Myocyte (in vitro differentiated cells): Measurements from ENCODE around the gene CHRM5. TPM values are rescaled to one million over a fixed set of nuclear protein-coding genes. Genes with fewer than 3 reads are reported as not detected.
"Not testable (repeated sequence)": the region's sequence is repeated elsewhere in the genome, so short reads cannot be mapped to it uniquely, and the experiment has no call there.

ENCODE experiments used
- DNase-seq: peaks from one replicate; pipeline ENCODE4 v3.0.0-alpha.2; 2012; ENCODE audit warnings: low read depth
- total RNA-seq: library from RNA; depleted of rRNA; stranded (reverse); fragments of >200 nt; gene quantifications from 2 replicates; pipeline ENCODE4 v1.2.3, GENCODE V29; 2014

CHRM5 gene
- total RNA-seq, 1 donor from 2014 or later = 0.05 TPM

DNA sequence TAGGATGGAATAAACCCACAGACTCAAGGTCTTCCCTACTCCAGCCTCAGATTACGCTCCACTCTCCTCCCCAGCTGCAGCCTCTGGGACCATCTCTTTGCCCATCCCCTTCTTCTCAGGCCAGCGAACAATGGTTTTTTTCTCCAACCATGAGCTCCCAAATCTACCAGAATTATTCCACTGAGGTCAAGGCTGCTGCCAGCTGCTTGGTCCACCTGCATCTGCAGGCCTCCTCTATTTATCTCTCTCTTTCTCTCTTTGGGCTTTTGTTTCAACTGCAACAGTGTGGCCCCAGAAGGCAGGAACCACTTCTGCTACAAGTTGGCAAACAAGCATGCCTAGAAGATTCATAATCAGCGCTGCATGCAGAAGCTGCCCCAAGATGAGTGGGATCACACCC lies 19.1 kb downstream of the CHRM5 start:
- no peak for DNase-seq

DNA sequence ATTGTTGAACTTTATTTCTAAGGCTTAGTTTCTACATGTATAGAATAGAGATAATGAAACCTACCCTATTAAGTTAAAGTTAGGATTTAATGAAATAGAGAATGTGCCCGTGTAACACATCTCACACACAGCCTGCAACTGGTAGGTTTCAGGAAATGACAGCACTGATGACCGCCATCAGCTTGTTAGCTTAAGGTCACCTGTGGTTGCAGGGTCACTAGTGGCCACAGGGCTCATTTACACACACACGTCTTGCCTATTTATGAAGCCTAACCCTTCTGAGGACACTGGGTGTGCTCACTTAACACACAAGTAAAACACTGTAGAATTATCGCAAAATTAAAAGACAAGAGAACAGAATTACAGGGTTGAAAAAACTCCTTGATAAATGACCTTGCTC lies 20.1 kb downstream of the CHRM5 start:
- DNase-seq = peak; percentile 41

DNA sequence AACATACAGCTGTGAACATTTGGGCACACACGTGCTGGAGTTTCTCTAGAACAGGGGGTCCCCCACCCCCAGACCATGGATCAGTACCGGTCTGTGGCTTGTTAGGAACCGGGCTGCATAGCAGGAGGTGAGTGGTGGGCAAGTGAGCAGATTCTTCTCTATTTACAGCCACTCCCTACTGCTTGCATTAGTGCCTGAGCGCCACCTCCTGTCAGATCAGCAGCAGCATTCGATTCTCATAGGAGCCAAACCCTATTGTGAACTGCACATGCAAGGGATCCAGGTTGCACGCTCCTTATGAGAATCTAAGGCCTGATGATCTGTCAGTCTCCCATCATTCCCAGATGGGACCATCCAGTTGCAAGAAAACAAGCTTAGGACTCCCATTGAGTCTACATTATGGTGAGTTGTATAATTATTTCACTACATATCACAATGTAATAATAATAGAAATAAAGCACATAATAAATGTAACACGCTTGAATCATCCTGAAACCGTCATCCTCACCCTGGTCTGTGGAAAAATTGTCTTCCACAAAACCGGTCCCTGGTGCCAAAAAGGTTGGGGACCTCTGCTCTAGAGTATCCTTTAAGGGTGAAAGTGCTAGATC lies 25.8 kb downstream of the CHRM5 start:
- peak; percentile 36 for DNase-seq

DNA sequence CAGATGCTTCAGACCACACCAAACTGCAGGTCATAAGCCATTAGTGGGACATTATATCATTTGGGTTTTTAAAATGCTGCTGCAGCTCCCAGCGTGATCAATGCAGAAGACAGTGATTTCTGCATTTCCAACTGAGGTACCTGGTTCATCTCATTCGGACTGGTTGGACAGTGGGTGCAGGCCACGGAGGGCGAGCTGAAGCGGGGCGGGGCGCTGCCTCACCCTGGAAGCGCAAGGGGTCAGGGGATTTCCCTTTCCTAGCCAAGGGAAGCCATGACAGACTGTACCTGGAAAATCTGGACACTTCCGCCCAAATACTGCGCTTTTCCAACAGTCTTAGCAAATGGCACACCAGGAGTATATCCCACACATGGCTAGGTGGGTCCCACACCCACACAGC lies 27.4 kb downstream of the CHRM5 start:
- not testable (repeated sequence) for DNase-seq

DNA sequence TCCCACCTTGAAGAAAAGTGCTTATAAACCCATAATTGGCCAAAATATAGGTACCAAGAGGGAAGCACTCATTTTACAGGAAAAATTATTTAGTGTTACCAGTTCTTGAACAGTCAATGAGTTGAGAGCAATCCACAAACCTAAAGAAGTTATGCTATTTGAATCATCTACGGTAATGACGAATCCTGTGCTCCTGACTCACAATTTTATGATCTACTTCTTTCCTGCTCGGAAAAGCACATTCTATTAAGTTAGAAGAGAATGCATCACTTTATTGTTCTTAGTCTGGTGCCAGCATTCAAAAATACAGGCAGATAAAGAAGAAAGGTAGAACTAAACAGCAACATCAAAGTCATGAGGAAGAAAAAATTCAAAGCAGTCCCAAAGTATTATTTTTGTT lies 33.2 kb downstream of the CHRM5 start:
- DNase-seq = no peak

DNA sequence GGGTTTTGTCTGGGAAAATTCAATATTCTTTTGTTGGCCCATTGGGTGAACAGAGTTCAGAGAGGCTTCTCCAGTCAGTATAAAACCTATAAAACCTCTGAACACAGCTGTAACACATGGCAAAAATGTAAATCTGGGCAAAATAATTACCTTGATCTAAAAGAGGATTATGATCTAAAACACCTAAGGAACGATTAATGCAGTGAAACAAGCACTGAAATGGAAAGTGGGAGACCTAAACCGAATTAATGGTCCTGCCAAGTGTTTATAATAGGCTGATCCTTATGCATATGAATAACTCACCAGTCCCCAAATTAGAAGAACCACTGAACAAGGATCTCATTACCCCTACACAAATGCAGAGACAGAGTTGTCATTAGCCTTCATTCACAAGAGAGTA lies 38.1 kb downstream of the CHRM5 start:
- DNase-seq = no peak

DNA sequence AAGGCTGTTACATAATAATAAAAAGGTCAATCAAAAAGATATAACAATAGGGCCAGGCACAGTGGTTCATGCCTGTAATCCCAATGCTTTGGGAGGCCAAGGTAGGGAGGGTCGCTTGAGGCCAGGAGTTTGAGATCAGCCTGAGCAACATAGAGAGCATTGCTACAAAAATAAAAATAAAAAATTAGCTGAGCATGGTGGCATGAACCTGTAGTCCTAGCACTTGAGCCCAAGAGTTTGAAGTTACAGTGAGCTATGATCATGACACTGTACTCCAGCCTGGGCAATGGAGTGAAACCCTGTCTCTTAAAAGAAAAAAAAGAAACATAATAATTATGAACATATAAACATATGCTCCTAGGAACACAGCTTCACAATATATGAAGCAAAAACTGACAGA lies 41.4 kb downstream of the CHRM5 start:
- DNase-seq = peak; percentile 60

DNA sequence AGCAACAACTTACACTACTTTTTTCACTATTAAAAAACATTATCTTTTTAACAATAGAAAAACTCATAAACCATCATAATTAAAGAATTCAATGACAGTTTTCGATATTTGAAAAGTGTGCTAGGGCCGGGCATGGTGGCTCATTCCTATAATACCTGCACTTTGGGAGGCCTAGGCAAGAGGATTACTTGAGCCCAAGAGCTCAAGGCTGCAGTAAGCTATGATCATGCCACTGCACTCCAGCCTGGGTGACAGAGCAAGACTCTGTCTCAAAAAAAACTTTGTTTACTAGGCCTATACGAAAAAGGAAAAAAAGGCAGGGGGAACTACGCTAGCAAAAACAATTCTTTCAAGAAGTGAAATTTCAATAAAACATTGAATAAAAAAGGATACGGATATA lies 42.6 kb downstream of the CHRM5 start:
- no peak for DNase-seq

DNA sequence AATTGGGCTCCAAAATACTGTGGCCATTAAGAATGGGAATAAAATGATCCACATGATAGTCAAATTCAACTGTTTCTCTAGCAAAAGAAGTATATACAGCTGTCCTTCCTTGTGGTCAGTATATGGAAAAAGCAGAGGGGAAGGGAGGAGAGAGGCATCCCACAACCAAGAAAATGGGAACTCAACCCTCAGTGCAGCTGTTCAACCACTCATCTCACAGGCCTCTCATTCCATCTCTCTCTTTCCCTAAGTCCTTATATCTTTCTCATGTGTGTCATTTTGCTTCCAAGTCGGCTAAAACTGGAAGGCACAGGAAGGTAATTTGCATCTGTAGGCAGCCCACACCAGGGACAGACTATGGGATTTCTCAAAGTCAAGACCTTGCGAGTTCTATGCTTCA lies 43.2 kb downstream of the CHRM5 start:
- peak; percentile 95 for DNase-seq

DNA sequence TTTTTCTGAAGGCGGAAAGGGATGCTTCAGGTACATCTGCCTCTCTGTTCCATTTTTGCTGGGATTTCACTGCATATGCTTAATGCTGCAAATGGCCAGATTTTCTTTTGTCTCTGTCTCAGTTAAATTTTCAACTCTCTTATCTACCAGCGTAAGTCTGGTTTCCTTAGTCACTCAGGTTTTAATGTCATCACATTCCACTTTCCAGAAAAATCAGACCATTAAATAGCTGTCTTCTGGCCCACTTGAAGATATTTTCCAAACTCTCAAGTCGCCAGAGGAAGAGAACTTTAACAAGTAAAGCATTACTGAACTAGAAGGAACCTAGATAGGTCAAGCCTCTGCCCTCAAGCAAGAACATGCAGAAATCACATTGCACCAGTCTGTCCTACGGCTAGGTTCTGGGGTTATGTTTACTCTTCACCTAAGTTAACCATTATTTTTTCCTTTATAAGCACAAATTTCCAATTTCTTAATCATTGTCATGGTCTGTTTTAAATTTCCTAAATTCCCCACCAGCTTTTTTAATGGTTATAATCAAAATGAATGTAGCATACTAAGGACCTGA lies 44.2 kb downstream of the CHRM5 start:
- DNase-seq = no peak

DNA sequence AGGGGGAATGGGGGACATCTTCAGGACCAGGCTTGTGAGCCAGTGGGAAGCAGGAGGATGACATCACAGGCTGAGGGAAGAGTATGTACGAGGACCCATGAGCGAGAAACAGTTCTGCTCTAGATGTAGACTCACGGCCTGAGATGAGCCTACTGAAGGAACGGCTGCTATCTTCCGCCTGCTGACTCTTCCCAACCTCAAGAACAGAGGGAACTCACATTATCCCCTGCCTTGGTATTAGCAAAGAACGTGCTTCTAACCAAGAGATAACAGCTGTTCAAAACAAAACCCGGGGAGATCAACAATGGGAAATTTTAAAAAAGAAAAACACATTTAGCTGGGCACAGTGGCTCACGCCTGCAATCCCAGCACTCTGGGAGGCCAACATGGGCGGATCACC lies 45.4 kb downstream of the CHRM5 start:
- peak; percentile 92 for DNase-seq

DNA sequence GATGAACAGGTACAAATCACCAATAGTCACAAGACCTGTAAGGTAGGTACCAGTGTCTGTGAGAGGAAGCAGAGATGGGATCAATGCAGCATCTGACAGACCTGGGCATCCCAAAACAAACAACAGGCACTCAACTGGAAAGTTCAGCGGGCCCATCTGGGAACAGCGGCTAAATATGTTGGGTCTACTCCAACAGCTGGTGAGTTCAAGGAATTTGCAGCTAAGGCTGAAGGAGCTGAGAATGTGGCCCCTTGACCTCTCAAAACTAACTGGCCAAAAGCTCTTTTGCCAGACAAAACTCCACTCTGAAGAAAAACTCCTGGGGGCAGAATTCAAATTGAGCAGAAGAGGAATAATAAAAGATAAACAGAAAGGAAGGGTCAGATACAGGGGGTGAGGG lies 46.3 kb downstream of the CHRM5 start:
- DNase-seq = peak; percentile 66

DNA sequence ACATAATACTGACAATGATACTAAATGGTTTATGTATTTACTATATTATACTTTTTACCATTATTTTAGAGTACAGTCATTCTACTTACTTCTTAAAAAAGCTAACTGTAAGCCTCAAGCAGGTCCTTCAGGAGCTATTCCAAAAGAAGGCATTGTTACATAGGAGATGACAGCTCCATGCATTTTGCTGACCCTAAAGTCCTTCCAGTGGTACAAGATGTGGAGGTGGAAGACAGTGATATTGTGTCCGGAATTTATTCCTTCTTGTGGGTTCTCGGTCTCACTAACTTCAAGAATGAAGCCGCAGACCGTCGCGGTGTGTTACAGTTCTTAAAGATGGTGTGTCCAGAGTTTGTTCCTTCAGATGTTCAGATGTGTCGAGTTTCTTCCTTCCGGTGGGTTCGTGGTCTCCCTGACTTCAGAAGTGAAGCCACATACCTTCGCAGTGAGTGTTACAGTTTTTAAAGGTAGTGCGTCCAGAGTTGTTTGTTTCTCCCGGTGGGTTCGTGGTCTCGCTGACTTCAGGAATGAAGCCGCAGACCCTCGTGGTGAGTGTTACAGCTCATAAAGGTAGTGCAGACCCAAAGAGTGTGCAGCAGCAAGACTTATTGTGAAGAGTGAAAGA lies 49.8 kb downstream of the CHRM5 start:
- DNase-seq = no peak

DNA sequence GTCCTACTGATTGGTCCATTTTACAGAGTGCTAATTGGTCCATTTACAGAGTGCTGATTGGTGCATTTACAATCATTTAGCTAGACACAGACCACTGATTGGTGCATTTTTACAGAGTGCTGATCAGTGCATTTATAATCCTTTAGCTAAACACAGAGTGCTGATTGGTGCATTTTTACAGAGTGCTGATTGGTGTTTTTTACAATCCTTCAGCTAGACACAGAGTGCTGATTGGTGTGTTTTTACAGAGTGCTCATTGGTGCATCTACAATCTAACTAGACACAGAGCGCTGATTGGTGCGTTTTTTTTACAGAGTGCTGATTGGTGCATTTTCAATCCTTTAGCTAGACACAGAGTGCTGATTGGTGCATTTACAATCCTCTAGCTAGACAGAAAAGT lies 50.4 kb downstream of the CHRM5 start:
- DNase-seq = not testable (repeated sequence)

DNA sequence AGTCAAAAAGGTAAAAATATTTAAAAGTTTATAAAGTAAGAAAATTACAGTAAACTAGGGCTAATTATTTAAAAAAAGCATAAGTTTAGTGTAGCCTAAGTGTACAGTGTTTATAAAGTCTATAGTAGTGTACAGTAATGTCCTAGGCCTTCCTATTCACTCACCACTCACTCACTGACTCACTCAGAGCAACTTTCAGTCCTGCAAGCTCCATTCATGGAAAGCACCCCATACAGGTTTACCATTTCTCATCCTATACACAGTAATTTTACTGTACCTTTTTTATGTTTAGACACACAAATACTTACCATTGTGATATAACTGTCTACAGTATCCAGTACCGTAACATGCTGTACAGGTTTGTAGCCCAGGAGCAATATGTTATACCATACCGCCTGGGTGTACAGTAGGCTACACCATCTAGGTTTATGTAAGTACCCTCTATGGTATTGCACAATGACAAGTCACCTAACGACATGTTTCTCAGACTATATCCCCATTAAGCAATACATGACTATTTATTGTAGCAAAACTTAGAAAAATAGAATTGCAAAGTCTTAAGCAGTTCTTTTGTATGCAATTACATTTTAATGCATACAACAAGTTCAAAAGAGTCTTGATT lies 51.2 kb downstream of the CHRM5 start:
- no peak for DNase-seq

DNA sequence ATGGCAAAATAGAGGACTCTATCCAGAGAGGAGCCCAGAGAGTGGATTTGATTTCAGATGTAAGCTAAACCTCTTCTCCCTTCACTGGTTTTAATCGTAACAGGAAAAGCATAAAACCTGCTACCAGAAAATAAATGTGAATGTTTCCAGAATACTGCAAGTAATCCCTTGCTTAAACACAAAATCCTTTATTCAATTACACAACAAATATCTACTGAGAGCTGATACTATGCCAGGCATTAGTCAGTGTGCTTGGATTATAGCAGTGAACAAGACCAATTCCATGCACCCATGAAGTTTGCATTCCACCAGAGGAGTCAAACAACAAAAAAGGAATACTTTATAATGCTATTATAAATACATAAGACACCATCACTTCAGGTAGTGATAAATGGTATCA lies 55.6 kb downstream of the CHRM5 start:
- no peak for DNase-seq

DNA sequence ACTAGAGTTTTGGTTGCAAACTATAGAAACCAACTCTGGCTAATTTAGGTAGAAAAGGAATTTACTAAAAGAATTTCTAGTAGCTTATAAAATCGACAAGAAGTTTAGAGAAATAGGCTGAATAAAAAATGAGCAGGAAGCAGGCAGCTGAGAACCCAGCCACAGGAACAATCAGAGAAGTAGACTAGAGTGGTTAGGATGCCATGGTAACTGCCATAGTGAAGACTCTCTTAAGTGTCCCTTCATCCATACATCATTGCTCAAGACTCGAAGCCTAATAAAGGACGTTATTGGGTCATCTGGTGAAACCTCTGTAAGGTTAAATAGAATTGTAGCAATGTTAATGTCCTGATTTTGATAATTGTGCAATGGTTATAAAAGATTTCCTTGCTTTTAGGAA lies 57.0 kb downstream of the CHRM5 start:
- no peak for DNase-seq

DNA sequence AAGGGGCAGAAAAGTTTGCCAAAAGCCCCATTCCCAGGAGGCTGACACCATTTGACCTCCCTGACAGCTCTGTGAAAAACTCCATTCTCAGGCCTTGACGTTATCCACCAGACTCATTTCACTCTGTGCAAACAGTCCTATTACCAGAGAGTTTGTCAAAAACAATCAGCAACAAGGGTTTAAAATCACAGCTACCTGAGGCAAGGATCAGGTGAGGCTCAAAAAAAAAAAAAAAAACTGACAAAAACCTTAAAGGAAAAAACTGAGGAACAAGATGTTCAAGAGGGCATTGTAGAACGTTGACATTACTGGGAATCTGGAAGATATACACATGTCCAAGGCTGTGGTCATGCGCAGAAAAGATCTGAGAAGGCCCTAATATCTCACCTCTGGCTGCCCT lies 59.3 kb downstream of the CHRM5 start:
- DNase-seq = no peak

DNA sequence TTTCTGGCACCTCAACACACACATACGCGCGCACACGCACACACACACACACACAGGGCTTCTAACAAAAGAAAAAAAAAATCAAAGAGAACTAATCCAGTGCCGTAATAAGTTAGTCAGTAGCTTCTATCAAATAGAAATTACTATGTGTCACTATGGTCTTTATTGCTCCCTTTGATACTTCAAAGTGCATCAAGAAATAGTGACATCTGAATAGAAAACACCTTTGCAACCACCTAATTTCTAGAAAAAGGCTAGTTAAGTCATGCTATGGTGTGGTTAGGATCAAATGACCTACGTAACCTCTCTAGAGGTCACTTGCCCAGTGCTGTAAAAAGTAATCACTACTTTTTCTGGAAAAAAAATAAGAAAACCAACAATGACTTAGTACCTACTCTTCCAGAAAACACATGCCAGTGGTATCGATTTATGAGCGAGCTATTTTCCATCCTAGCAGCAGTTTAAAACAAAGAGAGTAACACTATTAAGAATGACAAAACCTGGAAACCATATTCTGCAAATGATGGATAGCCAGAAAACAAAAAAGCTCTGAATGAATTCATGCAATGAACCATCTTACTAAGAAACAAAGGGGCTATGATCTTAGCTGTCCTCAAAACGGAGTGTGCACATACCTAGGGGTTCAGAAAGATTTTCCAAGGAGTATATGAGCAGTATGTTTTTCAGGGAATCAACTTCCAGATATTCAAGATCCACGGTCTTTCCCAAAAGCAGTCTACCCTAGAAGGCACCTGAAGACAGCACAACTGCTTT lies 63.9 kb downstream of the CHRM5 start:
- no peak for DNase-seq

DNA sequence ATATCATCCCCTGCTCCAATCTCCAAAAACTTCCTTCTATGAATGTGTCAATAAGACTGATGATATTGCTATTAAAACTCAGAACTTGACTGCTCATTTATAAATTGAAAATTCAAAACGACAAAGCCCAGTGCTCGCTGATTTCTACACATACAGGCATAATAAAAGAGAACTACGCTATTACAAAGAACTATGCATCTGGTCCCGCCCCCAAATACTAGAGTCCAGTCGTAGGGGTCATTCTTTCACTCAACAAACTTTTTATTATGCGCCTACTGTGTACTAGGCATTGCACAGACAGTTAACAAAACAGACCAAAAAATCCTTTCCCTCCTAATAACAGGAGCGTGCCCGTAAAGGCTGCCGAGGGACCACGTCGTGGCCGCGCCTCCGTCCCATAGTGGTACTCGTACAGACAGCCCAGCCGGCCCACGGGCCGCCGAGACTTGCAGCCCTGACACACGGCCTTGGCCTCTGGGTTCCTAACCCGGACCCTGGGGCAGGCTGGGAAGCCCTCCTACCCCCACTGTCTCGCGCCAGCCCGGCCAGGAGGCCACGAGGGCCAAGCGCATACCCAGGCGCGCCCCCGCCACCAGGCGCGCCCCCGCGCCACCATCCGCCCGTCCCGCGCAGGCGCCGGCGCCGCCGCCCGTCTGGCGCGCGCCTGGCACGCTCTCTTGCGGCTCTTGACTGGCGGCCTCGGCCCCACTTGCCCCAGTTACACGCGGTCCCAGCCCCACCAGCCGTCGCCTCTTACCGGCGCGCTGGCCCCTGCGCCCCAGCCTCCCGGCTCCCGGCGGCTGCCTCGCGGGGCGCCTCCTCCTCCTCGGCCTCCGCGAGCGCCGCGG lies 70.0 kb downstream of the CHRM5 start:
- peak; percentile 83 for DNase-seq
